Activated naive CD8-positive, alpha-beta T cell treated with anti-CD3 and anti-CD28 coated beads, Interleukin-2, amount 10 ng/mL, durations not matched to agents 7 days and 5 days (primary cell): ENCODE measurements around the gene KCNB1. TPM values are rescaled to one million over a fixed set of nuclear protein-coding genes. Genes with fewer than 3 reads are reported as not detected.
"Not testable (repeated sequence)": the region's sequence is repeated elsewhere in the genome, so short reads cannot be mapped to it uniquely, and the experiment has no call there.

Experiments
- ATAC-seq: fragments of 150-1000 bp; cut with Tn5 transposase; one replicate; pipeline ENCODE4 v1.10.0; 2021; ENCODE audit warnings: low read depth, moderate library complexity
- POLR2A ChIA-PET: fragments of 350-600 bp; sonication (Branson Sonifier 250); formaldehyde crosslinking; loops from one replicate; lab custom pipeline; 2021; ENCODE audit warnings: antibody characterized with exemption; lab: Charles Lee
- DNase-seq: peaks from one replicate; pipeline ENCODE4 v3.0.0; 2021
- H3K27ac Mint-ChIP-seq: one replicate; pipeline ENCODE4 v1.8.0; 2022; ENCODE audit warnings: mild to moderate bottlenecking, mixed read lengths
- H3K27me3 Mint-ChIP-seq: one replicate; pipeline ENCODE4 v1.8.0; 2022; ENCODE audit warnings: mild to moderate bottlenecking, moderate library complexity, mixed read lengths
- H3K36me3 Mint-ChIP-seq: one replicate; pipeline ENCODE4 v1.8.0; 2021; ENCODE audit warnings: mild to moderate bottlenecking, mixed read lengths
- H3K4me1 Mint-ChIP-seq: one replicate; pipeline ENCODE4 v1.8.0; 2021; ENCODE audit warnings: mixed read lengths
- H3K4me3 Mint-ChIP-seq: one replicate; pipeline ENCODE4 v1.8.0; 2022; ENCODE audit warnings: mild to moderate bottlenecking, moderate library complexity, mixed read lengths
- H3K9me3 Mint-ChIP-seq: one replicate; pipeline ENCODE4 v1.8.0; 2021; ENCODE audit warnings: mixed read lengths
- total RNA-seq, 2 experiments: library from RNA; stranded (reverse); gene quantifications; one replicate each; pipeline ENCODE4 v1.2.3, GENCODE V29; 2021

The KCNB1 gene
- total RNA-seq, 2 experiments from 2014 or later = 0.09 TPM; not detected in 1

- Mint-ChIP-seq H3K9me3 (no peaks in the 10 kb centered on the region), H3K27me3 (peaks cover 37% of the 10 kb centered on the region), H3K36me3 (no peaks in the 10 kb centered on the region), H3K4me3 (no peak overlapping the region), H3K27ac (no peak overlapping the region), H3K4me1 (no peaks in the 10 kb centered on the region)
- POLR2A ChIA-PET = no interaction called here
- ATAC-seq = no peak
- no peak for DNase-seq
Observed at GRCh38 chr20:49415005-49415667, 67.3 kb downstream of the KCNB1 start.

- Mint-ChIP-seq H3K9me3 (no peaks in the 10 kb centered on the region), H3K4me3 (no peak overlapping the region), H3K36me3 (no peaks in the 10 kb centered on the region), H3K27me3 (peaks cover 36% of the 10 kb centered on the region), H3K4me1 (no peaks in the 10 kb centered on the region), H3K27ac (no peak overlapping the region)
- no peak for ATAC-seq
- DNase-seq = no peak
- POLR2A ChIA-PET = no interaction called here
Observed at GRCh38 chr20:49413677-49414076, 68.8 kb downstream of the KCNB1 start.

- Mint-ChIP-seq H3K4me1 (no peaks in the 10 kb centered on the region), H3K9me3 (no peaks in the 10 kb centered on the region), H3K36me3 (no peaks in the 10 kb centered on the region), H3K27me3 (peaks cover 33% of the 10 kb centered on the region), H3K27ac (no peak overlapping the region), H3K4me3 (no peak overlapping the region)
- POLR2A ChIA-PET = no interaction called here
- no peak for DNase-seq
- ATAC-seq = no peak
Observed at GRCh38 chr20:49412953-49413352, 69.5 kb downstream of the KCNB1 start.

GRCh38 chr20:49412254-49412653, 70.2 kb downstream of the KCNB1 start:
- POLR2A ChIA-PET = no interaction called here
- Mint-ChIP-seq H3K4me3 (no peak overlapping the region), H3K9me3 (no peaks in the 10 kb centered on the region), H3K27me3 (peaks cover 32% of the 10 kb centered on the region), H3K36me3 (no peaks in the 10 kb centered on the region), H3K27ac (no peak overlapping the region), H3K4me1 (no peaks in the 10 kb centered on the region)
- DNase-seq = no peak
- ATAC-seq = no peak

- ATAC-seq (no peak), DNase-seq (no peak)
- peaks cover 37% of the 10 kb centered on the region for H3K27me3 Mint-ChIP-seq
- no peaks in the 10 kb centered on the region for H3K36me3 Mint-ChIP-seq
- no peaks in the 10 kb centered on the region for H3K9me3 Mint-ChIP-seq
- no peak overlapping the region for H3K4me3 Mint-ChIP-seq
- POLR2A ChIA-PET = no interaction called here
- no peaks in the 10 kb centered on the region for H3K4me1 Mint-ChIP-seq
- H3K27ac Mint-ChIP-seq = no peak overlapping the region
Observed at GRCh38 chr20:49411221-49411925, 71.1 kb downstream of the KCNB1 start.

- POLR2A ChIA-PET, H3K9me3 Mint-ChIP-seq, H3K27ac Mint-ChIP-seq, DNase-seq, H3K4me1 Mint-ChIP-seq, H3K36me3 Mint-ChIP-seq, ATAC-seq, H3K4me3 Mint-ChIP-seq: not testable (repeated sequence)
- H3K27me3 Mint-ChIP-seq = peaks cover 33% of the 10 kb centered on the region
Observed at GRCh38 chr20:49409975-49410621, 72.4 kb downstream of the KCNB1 start.

GRCh38 chr20:49409302-49409974, 73.0 kb downstream of the KCNB1 start:
- DNase-seq = no peak
- Mint-ChIP-seq H3K4me3 (no peak overlapping the region), H3K9me3 (no peaks in the 10 kb centered on the region), H3K4me1 (no peaks in the 10 kb centered on the region), H3K27me3 (peaks cover 35% of the 10 kb centered on the region), H3K27ac (no peak overlapping the region), H3K36me3 (no peaks in the 10 kb centered on the region)
- ATAC-seq = no peak
- POLR2A ChIA-PET = no interaction called here

GRCh38 chr20:49408509-49409104, 73.9 kb downstream of the KCNB1 start:
- no peak for ATAC-seq
- DNase-seq = no peak
- Mint-ChIP-seq H3K36me3 (no peaks in the 10 kb centered on the region), H3K27ac (no peak overlapping the region), H3K27me3 (peaks cover 34% of the 10 kb centered on the region), H3K4me1 (no peaks in the 10 kb centered on the region), H3K4me3 (no peak overlapping the region), H3K9me3 (no peaks in the 10 kb centered on the region)
- POLR2A ChIA-PET = no interaction called here

- POLR2A ChIA-PET = no interaction called here
- DNase-seq (no peak), ATAC-seq (no peak)
- Mint-ChIP-seq H3K4me1 (no peaks in the 10 kb centered on the region), H3K27ac (no peak overlapping the region), H3K9me3 (no peaks in the 10 kb centered on the region), H3K27me3 (peaks cover 24% of the 10 kb centered on the region), H3K4me3 (no peak overlapping the region), H3K36me3 (no peaks in the 10 kb centered on the region)
Observed at GRCh38 chr20:49406666-49407065, 75.8 kb downstream of the KCNB1 start.

- H3K4me1 Mint-ChIP-seq = no peaks in the 10 kb centered on the region
- ATAC-seq (no peak), DNase-seq (no peak)
- POLR2A ChIA-PET = no interaction called here
- H3K27me3 Mint-ChIP-seq = peaks cover 24% of the 10 kb centered on the region
- no peaks in the 10 kb centered on the region for H3K36me3 Mint-ChIP-seq
- no peak overlapping the region for H3K27ac Mint-ChIP-seq
- no peaks in the 10 kb centered on the region for H3K9me3 Mint-ChIP-seq
- H3K4me3 Mint-ChIP-seq = no peak overlapping the region
Observed at GRCh38 chr20:49405696-49406095, 76.8 kb downstream of the KCNB1 start.

- no peak for ATAC-seq
- no peak overlapping the region for H3K27ac Mint-ChIP-seq
- POLR2A ChIA-PET = no interaction called here
- no peaks in the 10 kb centered on the region for H3K36me3 Mint-ChIP-seq
- no peaks in the 10 kb centered on the region for H3K4me1 Mint-ChIP-seq
- no peak overlapping the region for H3K4me3 Mint-ChIP-seq
- no peak for DNase-seq
- H3K9me3 Mint-ChIP-seq = no peaks in the 10 kb centered on the region
- H3K27me3 Mint-ChIP-seq = peaks cover 24% of the 10 kb centered on the region
Observed at GRCh38 chr20:49405062-49405683, 77.3 kb downstream of the KCNB1 start.

- Mint-ChIP-seq H3K27me3 (peaks cover 22% of the 10 kb centered on the region), H3K36me3 (no peaks in the 10 kb centered on the region), H3K27ac (no peak overlapping the region), H3K9me3 (no peaks in the 10 kb centered on the region), H3K4me1 (no peaks in the 10 kb centered on the region), H3K4me3 (no peak overlapping the region)
- ATAC-seq = no peak
- POLR2A ChIA-PET = no interaction called here
- DNase-seq = no peak
Observed at GRCh38 chr20:49404461-49404860, 78.0 kb downstream of the KCNB1 start.

GRCh38 chr20:49403911-49404310, 78.6 kb downstream of the KCNB1 start:
- POLR2A ChIA-PET = no interaction called here
- H3K27ac Mint-ChIP-seq = no peak overlapping the region

More at GRCh38 chr20:49403911-49404310, 78.6 kb downstream of the KCNB1 start:
- Mint-ChIP-seq H3K27me3 (peaks cover 22% of the 10 kb centered on the region), H3K4me1 (no peaks in the 10 kb centered on the region), H3K36me3 (no peaks in the 10 kb centered on the region), H3K9me3 (no peaks in the 10 kb centered on the region), H3K4me3 (no peak overlapping the region)
- no peak for DNase-seq
- ATAC-seq = no peak
